ENCODE measurements around the gene TMEM175. TPM values are rescaled to one million over a fixed set of nuclear protein-coding genes. Genes with fewer than 3 reads are reported as not detected.

The TMEM175 gene
- total and polyA plus RNA-seq, 2 of the 13 experiments (the other 11 are each of a cell fraction or from before 2014, with no cell fraction given): 5.1 to 9.9 TPM

GRCh38 chr4:959338-960139 lies 27.3 kb downstream of the TMEM175 start (continued):
- no peak for TF ChIP-seq ZNF407 (CRISPR knock-in tag; IDR thresholded peaks at IDR 0.05; ENCODE audit: not compliant biosample characterization)

- no peak for TF ChIP-seq ZNF761 (CRISPR knock-in tag; conservative IDR thresholded peaks at IDR 0.05)
- TF ChIP-seq ZKSCAN5 (CRISPR knock-in tag; IDR thresholded peaks at IDR 0.05): no peak
- Histone ChIP-seq H3K9ac (ENCODE audit: insufficient read depth, low read depth, low read length) (no peak overlapping the region), H3K4me3 (replicated peaks in 1 of 3; ENCODE audit: insufficient read depth in 1 of 3, low read depth in 2 of 3, low read length in 3 of 3) (no peak overlapping the region), H3K27ac (ENCODE audit: extremely low read length, insufficient read depth, low read length) (no peak overlapping the region), H3K27me3 (ENCODE audit: control insufficient read depth in 1 of 2, insufficient read depth in 2 of 2, low read length in 2 of 2) (no peaks in the 10 kb centered on the region), H4K20me1 (ENCODE audit: insufficient read depth, low read length) (no peaks in the 10 kb centered on the region), H3K9me3 (ENCODE audit: low read length) (no peaks in the 10 kb centered on the region), H3K4me1 (ENCODE audit: insufficient read depth, low read length) (no peaks in the 10 kb centered on the region), H2AFZ (ENCODE audit: low read length) (no peak overlapping the region), H3K79me2 (ENCODE audit: insufficient read depth, low read length) (no peaks in the 10 kb centered on the region), H3K36me3 (replicated peaks in 1 of 2; ENCODE audit: control insufficient read depth in 1 of 2, insufficient read depth in 2 of 2, low read length in 2 of 2) (0 out of 5 replicates have a peak, but pooled peaks cover 0 to 1% of the 10 kb centered on the region in 2 experiments), H3K4me2 (ENCODE audit: low read depth, low read length) (no peak overlapping the region)
- no CpG with 5 or more reads among the region's 16 CpGs for WGBS (ENCODE audit: low lambda C conversion rate)
- FAIRE-seq: no peak
- POLR2A ChIA-PET: no interaction called here
- BruUV-seq (replicated peaks): no TSS peak
- CTCF ChIA-PET (ENCODE audit: low intra/inter-chr PET ratio, low total read pairs): no interaction called here
- in situ Hi-C loops (cut with HindIII; ENCODE audit: extremely low pct_ligation_motif_present, low pct_unique_long_range_greater_than_20kb) (no loop called here), intact Hi-C loops (cut with micrococcal nuclease; ENCODE audit: unreplicated experiment) (no loop called here)
- DNase-seq (ENCODE audit: low spot score): no peak
- ATAC-seq: no peak
Observed at GRCh38 chr4:960140-960635, 27.9 kb downstream of the TMEM175 start.

Measured in HepG2 (cell line).